Dedifferentiated amniotic fluid mesenchymal stem cell (primary cell): ENCODE data around the gene CCNQ.

Experiments
- DNase-seq: peaks from one replicate; pipeline ENCODE4 v3.0.0-alpha.2; 2016; ENCODE audit errors: extremely low spot score

CCNQ gene

DNA sequence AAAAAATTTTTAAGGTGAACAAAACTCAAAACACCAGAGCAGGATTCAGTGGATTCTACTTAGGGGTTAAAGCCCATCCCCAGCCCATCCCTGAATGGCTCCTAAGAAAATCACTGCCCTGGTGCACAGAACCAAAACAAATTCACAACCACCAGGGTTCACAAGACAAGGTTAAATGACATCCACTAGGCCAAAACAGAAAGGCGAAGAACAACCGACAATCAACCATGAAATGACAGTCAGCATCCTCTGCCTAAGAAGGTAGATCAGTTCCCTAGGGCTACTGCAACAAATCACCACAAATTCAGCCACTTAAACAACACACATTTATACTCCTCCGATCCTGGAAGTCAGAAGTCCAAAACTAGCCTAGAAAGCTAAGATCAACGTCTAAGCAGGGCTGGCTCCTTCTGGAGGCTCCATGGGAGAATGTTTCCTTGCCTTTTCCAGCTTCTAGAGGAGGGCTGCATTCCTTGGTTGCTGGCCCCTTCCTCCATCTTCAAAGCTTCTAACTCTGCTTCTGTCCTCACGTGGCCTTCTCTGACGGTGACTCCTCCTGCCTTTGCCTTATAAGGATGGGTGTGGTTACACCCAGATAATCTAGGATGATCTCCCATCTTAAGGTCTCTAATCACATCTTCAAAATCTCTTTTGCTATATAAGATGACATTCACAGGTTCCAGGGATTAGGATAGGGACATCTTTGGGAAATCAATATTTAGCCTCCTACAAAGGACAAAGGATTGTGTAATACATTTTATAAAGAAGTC lies 1.8 kb downstream of the CCNQ start:
- DNase-seq, result no peak

DNA sequence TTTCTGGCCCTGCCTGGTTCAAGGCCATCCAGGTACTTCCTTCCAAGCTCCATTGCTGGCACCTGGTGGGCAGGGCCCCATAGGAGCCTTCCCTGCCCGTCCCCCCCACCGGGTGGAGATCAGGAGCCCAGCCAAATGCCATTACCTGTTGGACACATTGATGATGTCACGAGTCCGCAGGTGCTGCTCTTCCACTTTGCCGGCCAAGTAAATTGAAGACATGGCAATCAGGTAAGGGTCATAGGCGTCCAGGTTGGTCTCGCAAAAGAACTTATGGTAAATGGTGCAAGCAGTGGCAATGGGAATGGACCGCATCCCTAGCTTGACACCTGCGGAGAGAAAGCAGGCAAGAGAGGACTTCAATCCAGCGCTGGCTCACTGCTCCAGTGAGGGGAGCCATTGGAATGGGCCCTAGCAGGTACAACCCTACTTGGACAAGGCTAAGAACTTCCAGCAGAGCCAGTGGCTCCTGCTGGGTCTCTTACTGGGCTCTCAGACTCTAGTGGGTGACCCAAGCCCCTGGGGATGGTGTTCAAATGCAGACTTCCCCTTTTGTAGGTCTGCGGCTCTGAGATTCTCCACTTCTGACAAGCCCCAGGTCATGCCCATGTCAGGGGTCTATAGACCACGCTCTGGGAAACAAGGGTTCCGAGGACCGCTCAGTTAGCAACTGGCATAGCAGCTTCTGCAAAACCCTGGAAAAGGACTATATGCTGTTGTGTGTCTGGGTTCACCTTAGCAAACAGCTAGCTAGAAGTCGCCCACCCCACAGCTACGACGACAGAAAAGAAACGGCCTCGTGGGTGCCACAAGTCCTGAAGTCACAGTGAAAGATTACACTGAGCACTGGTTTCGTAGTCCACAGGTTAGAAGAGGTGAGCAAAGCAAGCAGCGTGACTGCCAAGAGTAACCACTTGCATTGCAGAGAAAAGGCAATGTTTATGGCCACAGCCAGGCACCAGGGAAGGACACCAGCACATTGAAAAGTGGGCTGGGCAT lies 2.8 kb downstream of the CCNQ start:
- no peak for DNase-seq

DNA sequence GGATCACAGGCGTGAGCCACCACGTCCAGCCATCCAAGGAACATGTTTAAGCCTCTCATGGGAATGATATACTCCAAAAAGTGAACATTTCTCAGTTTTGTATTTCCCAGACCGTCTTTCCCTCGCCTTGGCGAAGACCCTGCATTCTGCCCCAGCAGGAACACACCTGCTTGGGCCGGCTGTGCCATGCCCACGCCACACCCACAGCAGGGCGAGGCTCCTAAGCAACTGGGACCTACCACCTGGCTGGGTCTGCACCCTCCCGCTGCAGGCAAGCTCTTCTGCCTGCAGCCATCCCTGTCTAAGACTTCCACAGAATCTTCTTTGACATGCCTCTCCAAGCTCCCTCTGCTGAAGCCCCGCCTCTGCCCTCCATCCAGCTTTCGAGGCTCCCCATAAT lies 3.6 kb downstream of the CCNQ start:
- DNase-seq, result no peak

DNA sequence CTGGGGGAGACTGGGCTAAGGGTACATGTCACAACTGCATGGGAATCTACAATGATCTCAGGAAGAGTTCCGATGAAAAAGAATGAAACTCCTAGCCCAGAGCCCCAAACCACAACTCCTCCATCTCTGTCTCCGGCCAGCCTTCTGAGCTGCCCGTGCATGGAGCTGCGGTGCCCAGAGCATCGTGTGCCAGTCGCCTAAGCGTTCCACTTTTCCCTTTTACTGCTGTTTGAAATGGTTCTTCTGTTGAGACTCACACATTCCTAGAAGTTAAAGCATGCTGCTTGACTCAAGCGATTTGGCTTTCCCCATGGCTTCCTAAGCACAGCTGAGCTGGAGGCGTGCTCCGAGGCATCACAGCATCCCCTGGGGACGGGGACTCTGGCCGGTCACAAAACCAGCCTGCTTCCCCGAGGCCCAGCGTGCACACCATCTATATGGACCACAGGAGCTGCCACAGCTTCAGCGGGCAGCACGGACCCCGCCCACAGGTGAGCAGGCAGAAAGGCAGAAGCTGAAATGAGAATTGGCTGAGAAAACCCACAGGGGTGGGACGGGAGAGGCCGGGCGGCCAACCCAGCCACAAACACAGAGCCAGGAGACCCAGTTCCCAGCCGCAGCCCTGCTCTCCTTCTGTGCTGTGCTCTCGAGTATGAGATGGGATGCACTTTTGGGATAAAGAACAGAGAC lies 5.0 kb downstream of the CCNQ start:
- DNase-seq, result no peak

DNA sequence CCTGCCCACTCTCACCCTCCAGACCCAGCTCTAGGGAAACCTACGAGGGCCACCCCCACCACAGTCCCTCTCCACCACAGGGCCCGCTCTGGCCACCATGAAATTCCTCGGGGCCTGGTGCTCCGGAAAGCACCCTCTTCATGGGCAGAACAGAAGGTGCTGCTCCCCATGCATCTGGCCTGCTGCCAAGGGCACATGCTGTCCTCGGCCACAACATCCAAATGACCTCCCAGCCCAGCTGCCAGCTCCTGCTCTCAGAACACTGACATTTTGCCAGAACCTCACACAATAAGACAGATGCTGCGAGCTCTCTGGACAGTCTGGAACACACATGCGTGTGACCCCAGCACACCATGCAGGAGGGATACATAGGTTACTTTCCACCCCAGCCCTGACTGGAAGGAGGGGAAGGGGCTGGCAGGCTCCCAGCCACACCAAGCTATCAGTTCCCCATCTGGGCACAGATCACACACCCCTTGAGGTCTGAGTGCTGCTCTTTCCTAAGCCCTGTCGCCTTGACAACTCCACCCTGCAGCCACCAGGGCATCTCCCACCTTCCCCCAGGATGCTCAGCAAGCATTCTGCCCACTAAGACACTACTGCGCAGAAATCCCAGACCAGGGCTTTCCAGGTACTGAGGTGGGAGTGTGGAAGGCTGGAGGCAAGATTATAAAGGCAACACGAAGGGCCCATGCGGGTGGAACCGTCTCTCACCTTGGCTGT lies 5.8 kb downstream of the CCNQ start:
- DNase-seq, result no peak

DNA sequence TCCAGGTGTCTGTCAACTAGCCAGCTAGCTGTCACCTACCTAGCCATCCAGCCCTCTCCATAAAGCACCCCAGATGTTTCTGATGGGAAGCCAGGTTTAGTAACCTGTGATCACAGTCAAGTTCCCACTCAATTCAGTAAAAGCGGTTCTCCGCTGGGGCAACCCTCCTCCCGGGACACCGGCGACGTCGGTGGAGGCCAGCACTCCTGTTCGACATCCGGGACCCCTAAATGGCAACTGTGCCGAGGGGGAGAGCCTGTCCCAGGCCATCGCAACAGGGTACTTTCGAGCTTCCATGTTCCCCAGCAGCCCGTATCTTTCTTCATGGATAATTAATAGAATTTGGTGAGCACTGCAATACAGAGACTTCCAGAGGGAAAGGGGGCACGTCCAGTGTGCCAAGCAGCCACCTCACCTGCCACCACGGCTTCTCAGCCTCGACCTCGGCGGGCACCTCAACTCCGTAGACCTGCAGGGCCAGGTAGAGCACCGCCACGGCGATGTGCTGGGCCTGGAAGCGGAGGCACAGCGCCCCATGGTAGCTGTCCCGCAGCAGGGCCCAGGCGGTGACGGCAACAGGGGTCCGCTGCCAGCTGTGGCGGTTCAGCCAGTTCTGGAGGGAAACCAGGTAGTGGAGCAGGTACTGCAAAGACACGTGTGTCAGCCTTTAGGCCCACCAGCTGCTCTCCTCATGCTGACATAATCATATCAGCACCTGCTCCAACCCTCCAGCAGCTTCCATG lies 6.7 kb downstream of the CCNQ start:
- no peak for DNase-seq

DNA sequence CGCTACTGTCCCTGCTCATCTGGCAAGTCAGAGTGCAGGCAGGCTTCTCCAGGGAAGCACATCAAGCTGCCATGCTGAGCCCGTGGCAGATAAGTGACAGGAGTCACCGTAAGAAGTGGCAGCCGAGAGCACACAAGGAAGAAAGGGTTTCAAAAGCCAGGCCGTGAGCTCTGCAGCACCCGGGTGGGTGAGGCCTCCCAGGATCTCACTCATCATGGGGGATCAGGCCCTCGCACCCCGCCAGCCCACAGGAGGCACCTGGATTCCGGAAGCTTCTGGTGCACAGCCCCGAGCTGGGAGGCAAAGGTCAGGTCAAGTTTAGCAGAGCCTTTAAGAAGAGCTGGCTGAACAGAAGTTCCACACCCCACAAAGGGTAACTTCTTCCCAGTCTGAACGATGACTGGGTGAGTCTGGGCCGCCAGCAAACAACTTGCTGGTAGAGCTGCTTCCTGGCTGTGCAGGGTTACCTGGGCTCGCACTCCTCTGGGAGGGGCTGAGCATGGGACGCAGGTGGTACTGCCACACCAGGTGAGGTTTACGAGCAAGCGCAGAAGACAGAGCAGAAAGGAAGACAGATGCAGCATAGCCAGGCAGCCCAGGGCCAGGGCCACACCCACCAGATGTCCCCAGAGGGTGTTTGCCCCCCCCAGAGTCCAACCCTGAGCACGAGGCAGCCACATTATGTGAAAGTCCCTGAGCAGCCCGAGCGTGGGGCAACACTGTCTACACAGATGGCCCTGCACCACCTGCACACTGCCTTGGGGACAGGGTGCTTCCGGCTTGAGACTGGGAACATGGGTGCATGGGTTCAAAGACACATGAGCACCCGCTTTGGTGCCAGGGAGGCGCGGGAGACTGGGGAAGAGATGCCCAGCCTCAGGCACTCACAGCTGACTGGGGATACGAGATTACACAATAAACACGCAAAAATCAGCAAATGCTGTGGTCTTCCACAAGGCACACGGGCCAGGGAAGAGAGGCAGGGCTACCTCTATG lies 7.7 kb downstream of the CCNQ start:
- DNase-seq, result no peak

DNA sequence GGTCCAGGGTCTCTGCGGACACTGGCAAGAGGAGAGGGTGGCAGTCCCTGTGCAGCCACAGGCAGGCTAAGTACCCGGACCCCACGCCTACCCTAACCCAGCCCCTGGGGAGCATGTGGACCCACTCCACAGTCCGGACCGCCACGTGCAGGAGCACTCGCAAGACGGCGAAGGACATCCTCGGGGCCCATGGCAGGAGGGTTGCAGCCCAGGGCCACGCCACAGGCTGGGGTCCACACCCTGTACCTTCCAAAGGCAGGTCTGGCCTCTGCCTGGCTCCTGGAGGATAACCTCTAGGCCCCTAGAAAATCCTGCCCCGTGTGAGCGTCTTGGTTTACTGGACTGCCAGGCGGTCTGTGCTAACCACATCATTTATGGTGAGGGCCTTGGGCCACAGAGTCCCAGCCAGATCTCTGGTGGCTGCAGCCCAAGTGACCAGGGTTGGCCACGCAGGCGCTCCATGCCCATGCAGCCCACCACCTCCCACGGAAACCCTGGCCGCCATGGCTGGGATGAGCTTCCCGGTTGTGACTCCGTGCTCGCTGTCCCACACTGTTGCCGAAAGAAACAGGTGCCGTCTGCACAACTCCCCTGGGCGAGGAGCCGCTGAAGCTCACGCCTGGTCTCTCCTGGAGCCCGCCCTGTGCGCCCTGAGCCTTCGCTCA lies 10.0 kb downstream of the CCNQ start:
- no peak for DNase-seq

DNA sequence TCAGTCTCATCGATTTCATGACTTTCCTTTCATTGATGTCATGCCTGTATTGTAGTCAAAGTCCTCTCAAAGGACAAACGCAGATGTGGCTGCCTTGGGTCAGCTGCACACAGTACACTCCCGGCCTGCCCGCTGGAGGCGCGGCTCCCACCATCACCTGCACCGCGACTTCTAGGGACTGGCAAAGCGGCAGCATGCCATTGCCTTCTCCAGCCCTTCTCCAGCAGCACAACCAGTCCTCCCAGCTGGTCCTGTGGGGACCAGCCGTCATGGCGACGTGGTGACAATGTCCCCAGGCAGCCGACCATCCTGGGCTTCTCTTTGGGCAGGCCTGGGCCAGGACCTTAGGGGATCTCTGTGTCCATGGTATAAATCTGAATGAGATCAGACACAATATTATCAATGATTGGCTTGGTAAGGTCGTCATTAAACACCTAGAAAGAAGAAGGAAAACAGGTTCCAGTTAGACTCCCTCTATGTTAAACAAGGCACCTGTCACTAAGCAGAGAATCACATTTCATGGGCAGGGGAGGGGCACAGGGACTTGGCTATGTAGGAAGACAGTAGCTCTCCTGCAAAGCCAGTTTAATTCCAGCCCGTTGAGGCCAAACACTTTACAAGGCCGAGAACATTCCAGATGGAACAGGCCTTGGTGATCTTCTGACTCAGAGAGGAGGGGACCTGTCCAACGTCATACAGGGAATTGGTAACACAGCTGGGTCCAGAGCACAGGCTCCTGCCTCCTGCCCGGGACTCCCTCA lies 10.7 kb downstream of the CCNQ start:
- no peak for DNase-seq

DNA sequence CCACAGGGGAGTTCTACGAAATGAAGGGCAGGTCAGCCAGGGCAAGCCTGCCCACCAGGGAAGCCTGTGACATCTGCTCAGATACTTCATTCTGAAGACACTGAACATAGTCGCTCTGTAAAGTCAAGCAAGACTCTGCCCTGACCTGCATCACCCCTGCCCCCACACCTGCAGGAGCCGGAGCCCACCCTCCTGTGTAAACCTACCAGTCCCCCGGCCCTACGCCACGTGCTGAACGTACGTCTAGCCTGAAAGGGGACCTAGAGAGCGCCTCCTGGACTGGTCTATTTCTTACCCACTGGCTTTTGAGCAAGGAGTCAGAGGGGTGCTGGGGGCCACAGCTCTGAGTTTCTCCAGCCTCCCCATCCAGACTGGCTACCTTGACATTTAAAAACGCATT lies 11.6 kb downstream of the CCNQ start:
- DNase-seq, result no peak

DNA sequence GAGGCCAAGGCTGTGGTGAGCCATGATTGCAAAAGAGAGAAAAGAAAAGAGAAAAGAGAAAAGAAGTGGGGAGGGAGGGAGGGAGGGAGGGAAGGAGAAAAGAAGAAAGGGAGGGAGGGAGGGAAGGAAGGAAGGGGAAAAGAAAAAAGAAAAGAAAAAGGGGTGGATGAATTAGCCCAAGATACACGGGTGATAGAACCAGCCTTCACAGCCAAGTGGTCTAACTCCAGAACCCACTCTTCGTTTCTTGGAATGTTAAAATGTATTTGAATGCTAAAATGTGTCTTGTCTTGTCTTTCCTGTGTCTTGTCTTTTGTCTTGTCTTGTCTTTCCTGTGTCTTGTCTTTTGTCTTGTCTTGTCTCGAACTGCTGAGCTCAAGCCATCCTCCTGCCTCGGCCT lies 13.1 kb downstream of the CCNQ start:
- DNase-seq, result no peak

DNA sequence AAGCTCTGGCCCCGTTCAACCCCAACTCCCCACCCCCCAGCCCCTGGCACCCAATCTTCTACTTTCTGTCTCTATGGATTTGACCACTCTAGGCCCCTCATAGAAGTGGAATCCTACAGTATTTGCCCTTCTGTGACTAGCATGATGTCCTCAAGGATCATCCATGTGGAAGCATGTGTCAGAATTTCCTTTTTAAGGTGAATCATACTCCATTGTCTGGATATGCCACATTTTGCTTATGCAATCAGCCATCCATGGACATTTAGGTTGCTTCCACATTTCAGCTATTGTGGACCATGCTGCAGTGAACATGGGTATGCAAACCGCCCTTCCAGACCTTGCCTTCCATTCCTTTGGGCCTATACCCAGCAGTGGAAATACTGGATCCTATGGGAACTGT lies 15.5 kb downstream of the CCNQ start:
- DNase-seq, result no peak

DNA sequence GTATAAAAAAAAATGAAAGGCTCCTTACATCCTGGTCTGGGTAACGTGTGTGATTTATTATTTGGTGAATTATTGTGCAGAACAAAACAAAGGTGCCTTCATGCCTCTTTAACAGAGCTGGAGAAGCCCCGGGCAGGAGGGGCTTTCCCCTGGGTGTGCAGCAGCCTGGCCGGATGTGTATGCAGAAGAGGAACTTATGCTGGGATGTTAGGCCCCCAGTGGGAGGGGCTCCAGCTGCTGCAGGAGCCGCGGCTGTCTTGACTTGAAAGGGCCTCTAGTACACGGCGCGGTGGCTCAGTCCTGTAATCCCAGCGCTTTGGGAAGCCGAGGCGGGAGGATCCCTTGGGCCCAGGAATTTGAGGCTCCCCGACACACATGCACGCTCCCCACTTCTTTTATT lies 16.0 kb downstream of the CCNQ start:
- DNase-seq, result no peak

DNA sequence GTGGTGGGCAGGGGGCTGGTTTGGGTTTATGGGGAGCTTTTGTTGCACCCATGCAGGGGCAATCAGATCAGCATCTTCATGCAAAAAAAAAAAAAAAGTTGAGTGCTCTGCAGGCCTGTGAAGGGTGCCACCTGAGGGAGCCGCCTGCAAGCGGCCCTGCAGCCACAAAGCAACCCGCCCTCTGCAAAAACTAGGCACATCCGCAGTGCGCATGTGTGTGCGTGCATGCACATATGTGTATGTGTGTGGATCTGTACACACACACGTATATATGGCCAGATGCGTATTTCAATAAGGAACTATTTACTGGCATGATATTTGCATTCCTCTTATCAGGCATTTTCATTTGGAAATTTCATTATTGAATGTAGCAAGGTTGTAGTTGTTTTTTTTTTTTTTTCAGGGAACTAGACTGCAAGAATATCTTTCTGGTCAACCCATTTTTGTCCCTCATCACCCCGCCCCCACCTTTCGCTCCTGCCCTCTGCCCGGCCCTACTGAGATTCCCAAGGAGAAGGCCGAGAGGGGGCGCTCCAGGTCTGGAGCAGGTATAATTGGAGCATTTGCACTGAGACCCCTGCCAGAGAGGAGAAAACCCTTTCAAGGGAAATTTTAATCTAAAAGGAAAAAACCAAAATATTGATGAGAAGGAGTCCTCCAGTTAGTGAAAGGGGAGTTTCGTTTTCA lies 18.1 kb downstream of the CCNQ start:
- DNase-seq, result no peak

DNA sequence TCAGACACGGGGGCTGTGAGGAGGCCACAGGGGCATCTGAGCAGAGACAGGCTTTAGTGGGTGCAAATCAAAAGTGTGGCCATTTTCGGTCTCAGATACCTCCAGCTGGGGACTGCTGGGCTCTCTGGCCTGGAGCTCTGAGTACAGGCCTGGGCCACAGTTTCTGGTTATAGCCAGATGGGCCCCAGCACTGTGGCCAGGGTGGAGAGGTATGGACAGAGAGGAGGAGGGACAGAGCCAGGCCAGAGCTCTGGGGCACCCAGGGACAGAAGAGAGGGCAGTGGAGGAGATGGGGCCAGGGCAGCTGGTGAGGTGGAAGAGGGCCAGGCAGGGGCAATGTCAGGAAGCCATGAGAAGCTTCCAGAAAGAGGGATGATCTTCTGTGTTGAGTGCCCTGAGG lies 20.1 kb downstream of the CCNQ start:
- no peak for DNase-seq

DNA sequence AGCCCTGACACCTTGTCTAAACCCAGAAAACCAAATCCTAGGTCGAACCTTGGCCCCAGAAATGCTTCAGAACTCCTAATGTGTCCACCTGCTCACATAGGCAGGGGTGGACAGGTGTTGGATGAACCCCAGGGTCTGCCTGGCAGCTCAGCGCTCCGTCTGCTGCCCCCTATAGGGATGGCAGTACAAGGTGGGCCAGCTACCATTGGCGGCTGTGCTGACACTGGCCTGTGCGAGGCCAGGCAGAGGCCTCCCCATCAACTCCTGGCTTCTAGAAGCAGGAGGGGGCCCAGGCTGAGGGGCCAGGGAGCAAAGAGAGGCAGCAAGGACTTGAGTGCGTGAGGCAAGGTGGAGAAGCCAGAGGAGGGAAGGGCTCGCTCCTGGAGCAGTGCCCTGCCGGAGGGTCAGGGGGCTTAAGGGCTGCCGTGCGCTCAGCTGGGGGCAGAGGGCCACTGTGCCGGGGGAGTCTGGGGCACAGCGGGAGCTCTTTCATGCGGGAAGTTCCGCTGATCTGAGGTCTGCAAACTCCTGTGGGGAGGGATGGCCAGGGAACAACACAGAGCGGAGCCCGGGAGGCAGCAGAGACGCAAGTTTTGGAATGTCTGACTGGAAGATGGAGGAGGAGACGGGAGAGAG lies 20.6 kb downstream of the CCNQ start:
- DNase-seq, result no peak

DNA sequence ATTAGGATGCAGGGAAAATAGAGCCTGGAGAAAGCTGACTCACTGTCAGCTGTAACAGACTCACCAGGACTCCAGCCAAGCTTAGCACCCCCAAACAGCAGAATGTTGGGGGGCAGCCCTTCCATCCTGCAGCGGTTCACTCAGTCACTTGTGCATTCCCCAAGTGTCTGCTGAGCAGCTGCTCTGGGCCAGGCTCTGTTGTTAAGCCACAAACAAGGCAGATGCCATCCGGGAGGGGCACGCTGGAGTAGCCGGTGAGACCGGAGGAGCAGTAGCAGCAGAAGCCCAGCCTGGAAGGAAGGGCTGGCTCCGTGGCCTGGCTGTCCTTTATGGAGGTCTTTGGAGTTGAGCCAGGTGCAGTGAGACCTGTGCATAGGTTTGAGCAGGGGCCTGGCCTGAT lies 22.0 kb downstream of the CCNQ start:
- DNase-seq, result no peak
